Ishikawa (cell line): ENCODE measurements around the gene ZNF862.

ENCODE experiments used
- CEBPB ChIP-seq: IDR thresholded peaks from 2 replicates; pipeline ENCODE4 v1.6.1; 2012
- CREB1 ChIP-seq: IDR thresholded peaks from 2 replicates; pipeline ENCODE4 v1.6.1; 2012; ENCODE audit warnings: low read depth
- EGR1 ChIP-seq: IDR thresholded peaks from 2 replicates; pipeline ENCODE4 v1.6.1; 2012
- EP300 ChIP-seq: IDR thresholded peaks from 2 replicates; pipeline ENCODE4 v1.6.1; 2012; ENCODE audit warnings: borderline replicate concordance
- FOXM1 ChIP-seq: IDR thresholded peaks from 2 replicates; pipeline ENCODE4 v1.6.1; 2012; ENCODE audit warnings: low read depth, borderline replicate concordance
- NFIC ChIP-seq: IDR thresholded peaks from 2 replicates; pipeline ENCODE4 v1.6.1; 2012
- RAD21 ChIP-seq: IDR thresholded peaks from 2 replicates; pipeline ENCODE4 v1.6.1; 2012; ENCODE audit warnings: low read depth
- TAF1 ChIP-seq: IDR thresholded peaks from 2 replicates; pipeline ENCODE4 v1.6.1; 2012; ENCODE audit warnings: low read depth, mild to moderate bottlenecking
- TCF12 ChIP-seq: IDR thresholded peaks from 2 replicates; pipeline ENCODE4 v1.6.1; 2012; ENCODE audit warnings: low read depth
- TEAD4 ChIP-seq: IDR thresholded peaks from 2 replicates; pipeline ENCODE4 v1.6.1; 2012
- YY1 ChIP-seq: IDR thresholded peaks from 2 replicates; pipeline ENCODE4 v1.6.1; 2012; ENCODE audit warnings: low read depth
- ZBTB7A ChIP-seq: IDR thresholded peaks from 2 replicates; pipeline ENCODE4 v1.6.1; 2012; ENCODE audit warnings: low read depth
- TF ChIP-seq, protein P1 (sequence below): IDR thresholded peaks from 2 replicates; pipeline ENCODE4 v1.6.1; 2012; ENCODE audit warnings: low read depth, mild to moderate bottlenecking
- TF ChIP-seq, protein P2 (sequence below): IDR thresholded peaks from 2 replicates; pipeline ENCODE4 v1.6.1; 2012
- TF ChIP-seq, protein P3 (sequence below): IDR thresholded peaks from 2 replicates; pipeline ENCODE4 v1.6.1; 2012

Gene ZNF862

DNA sequence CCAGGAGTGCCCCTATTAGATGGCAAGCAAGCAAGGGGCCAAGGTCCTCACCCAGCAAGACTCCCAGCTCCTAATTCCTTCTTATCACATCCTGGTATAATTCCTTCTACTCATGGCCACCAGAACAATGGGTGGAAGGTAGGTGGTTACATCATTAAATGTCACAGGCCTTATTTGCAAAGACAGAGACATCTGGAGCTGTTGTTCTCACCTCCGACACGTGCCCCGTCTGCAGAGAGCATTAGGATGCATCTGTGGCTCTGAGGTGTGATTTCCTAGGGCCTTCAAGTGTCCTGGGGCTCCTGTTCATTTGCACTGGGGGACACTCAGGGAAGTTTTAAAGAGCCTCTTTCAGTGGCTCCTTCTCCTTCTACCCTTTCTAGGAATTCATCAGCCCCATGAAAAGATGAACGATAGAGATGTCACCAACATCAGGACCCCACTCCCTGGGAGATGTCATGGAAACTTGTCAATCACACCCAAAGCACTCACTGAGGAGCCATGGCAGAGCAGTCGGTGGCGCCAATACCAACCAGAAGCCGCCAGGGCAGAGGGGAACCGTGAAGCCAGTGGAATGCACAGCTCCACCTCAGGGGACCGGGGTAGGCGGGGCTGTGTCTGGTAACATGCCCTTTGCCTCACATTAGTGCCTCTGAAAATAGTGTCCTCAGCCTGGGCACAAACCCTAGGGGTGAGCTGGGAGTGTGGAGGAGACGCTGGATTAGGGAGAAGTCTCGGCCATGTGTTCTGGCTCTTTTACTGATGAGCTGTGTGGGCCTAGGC, 32.7 kb downstream of the ZNF862 start:
- TF ChIP-seq, protein P1, sequence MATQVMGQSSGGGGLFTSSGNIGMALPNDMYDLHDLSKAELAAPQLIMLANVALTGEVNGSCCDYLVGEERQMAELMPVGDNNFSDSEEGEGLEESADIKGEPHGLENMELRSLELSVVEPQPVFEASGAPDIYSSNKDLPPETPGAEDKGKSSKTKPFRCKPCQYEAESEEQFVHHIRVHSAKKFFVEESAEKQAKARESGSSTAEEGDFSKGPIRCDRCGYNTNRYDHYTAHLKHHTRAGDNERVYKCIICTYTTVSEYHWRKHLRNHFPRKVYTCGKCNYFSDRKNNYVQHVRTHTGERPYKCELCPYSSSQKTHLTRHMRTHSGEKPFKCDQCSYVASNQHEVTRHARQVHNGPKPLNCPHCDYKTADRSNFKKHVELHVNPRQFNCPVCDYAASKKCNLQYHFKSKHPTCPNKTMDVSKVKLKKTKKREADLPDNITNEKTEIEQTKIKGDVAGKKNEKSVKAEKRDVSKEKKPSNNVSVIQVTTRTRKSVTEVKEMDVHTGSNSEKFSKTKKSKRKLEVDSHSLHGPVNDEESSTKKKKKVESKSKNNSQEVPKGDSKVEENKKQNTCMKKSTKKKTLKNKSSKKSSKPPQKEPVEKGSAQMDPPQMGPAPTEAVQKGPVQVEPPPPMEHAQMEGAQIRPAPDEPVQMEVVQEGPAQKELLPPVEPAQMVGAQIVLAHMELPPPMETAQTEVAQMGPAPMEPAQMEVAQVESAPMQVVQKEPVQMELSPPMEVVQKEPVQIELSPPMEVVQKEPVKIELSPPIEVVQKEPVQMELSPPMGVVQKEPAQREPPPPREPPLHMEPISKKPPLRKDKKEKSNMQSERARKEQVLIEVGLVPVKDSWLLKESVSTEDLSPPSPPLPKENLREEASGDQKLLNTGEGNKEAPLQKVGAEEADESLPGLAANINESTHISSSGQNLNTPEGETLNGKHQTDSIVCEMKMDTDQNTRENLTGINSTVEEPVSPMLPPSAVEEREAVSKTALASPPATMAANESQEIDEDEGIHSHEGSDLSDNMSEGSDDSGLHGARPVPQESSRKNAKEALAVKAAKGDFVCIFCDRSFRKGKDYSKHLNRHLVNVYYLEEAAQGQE: no peak
- TF ChIP-seq YY1 (no peak), EGR1 (no peak), CREB1 (no peak), TEAD4 (no peak), NFIC (no peak), CEBPB (no peak), TCF12 (no peak), EP300 (no peak), FOXM1 (no peak), TAF1 (no peak), RAD21 (no peak)
- TF ChIP-seq, protein P2, sequence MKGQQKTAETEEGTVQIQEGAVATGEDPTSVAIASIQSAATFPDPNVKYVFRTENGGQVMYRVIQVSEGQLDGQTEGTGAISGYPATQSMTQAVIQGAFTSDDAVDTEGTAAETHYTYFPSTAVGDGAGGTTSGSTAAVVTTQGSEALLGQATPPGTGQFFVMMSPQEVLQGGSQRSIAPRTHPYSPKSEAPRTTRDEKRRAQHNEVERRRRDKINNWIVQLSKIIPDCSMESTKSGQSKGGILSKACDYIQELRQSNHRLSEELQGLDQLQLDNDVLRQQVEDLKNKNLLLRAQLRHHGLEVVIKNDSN: no peak
- TF ChIP-seq, protein P3, sequence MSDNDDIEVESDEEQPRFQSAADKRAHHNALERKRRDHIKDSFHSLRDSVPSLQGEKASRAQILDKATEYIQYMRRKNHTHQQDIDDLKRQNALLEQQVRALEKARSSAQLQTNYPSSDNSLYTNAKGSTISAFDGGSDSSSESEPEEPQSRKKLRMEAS: no peak

DNA sequence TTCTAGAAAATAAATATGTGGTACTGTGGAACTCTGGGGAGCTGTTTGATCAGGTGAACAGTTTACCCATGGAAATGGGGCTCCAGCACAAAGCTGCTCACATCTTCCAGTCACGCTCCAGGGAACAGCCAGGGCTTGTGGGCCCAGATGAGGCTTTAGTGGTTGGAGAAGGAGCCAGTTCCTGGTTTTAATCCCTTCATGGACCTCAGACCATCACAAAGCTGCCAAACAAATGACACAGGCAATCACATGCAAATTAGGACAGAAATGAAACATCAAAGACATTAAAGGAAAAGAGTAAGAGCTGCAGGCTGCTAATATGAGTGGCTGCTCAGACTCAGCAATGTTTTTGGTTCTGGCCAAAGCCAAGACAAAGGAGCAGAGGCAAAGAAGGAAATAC, 33.4 kb downstream of the ZNF862 start:
- TF ChIP-seq, protein P3: no peak
- TF ChIP-seq NFIC (no peak), ZBTB7A (no peak), TCF12 (no peak), FOXM1 (no peak), TAF1 (no peak), EGR1 (no peak)

DNA sequence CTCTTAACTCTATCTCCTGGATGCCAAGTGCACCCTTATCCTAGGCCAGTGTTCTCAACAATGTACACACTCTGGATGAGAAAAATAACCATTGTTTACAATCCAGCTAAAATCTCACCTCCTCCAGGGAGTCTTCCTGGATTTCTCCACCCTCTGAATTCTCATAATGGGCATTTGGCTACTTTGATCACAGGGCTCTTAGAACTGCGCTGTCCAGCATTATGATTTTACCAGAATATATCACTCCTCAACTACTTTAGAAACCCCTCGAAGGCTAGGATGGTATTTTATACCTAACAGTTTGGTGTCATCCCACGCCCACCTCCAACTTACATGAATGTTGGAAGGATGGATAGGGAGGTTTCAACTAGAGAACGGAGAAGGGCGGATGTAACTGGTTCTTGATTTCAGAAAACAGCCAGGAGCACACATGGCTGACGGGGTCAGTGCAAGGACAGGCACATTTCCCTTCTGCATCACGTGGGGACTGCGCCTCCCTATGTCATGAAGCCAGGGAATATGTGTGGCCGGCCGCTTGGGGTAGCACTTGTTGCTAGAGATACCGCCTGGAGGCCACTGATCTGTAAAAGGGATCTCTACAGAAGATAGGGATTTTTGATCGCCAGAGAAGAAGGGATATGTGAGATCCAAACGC, 34.4 kb downstream of the ZNF862 start:
- TF ChIP-seq, protein P2: peak; percentile 61
- TF ChIP-seq ZBTB7A (no peak), EGR1 (no peak), NFIC (no peak), TCF12 (no peak), FOXM1 (no peak)
- TF ChIP-seq, protein P1: 0 out of 2 replicates have a peak, but pooled peaks have one; percentile 30

DNA sequence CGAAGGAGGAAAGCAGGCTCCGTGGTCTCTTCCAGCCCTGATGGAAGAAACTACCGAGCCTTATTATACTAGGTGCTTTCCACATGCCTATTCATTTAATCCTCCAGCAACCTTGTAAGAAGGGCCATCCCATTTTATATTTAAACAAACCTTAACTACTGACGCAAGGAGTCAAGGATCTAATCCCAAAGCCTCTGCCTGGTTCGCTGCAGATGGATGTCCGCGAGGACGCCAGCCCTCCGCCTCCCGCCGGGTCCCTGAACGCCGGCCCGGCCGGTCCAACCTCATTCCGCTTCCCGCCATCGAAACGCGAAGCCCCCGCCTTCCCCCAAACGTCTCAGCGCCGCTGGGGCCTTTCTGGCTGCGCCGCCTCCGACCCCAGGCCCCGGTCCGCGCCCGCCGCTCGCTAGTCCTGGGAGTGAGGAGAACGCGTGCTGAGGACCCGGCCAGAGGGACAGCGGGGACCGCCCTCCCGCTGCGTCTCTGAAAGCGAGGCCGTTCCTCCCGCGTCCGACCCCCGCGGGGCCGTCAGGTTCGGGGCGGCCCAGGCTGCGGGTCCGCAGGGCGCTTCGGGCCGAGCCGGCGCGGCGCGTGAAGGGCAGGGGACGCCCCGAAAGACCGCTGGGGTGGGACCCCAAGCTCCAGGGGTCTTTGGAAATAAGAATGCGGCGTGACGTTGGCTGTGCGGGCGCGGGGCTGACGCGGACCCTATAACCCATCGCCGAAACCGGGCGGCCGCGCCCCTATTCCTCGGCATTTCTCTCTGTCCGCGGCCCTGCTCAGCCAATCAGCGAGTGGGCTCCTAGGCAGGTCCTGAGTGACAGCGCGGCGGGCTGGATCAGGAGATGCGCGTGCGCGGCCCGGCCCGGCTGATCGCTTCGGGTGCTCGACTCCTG, 35.1 kb downstream of the ZNF862 start, which contains the start of gene ATP6V0E2:
TSS of gene ATP6V0E2 (plus strand) at position 896 of the 896 bp plus-strand sequence. CDS start 97 bp downstream, outside the sequence.
- TF ChIP-seq, protein P3: peak; percentile 25; the same call in 1 of the 2 replicates
- TF ChIP-seq, protein P2: no peak
- TF ChIP-seq TCF12: 0 out of 2 replicates have a peak, but pooled peaks have one; percentile 12
- peak; percentile 85 for TF ChIP-seq ZBTB7A
